Smooth muscle cell (in vitro differentiated cells): ENCODE data around the gene MICAL2. TPM values are rescaled to one million over a fixed set of nuclear protein-coding genes. Genes with fewer than 3 reads are reported as not detected.

Source experiments
- DNase-seq: peaks from one replicate; lab custom pipeline; 2025; ENCODE audit not compliant: unreplicated experiment; lab: John Stamatoyannopoulos, UW
- H2AFZ ChIP-seq: fragments of 200-600 bp; sonication (generic); 2 replicates; pipeline ENCODE4 v1.6.0; 2016; ENCODE audit warnings: antibody characterized with exemption, low read depth, mild to moderate bottlenecking
- H3F3A ChIP-seq: fragments of 200-600 bp; sonication (generic); 2 replicates; pipeline ENCODE4 v1.6.0; 2017; ENCODE audit warnings: antibody characterized with exemption, low read depth
- H3K27ac ChIP-seq: fragments of 200-600 bp; sonication (generic); 2 replicates; pipeline ENCODE4 v1.5.1; 2016; ENCODE audit warnings: low read depth, mild to moderate bottlenecking
- H3K27me3 ChIP-seq: fragments of 200-600 bp; sonication (generic); 2 replicates; pipeline ENCODE4 v1.6.1; 2016; ENCODE audit warnings: low read depth, mild to moderate bottlenecking
- H3K36me3 ChIP-seq: fragments of 200-600 bp; sonication (generic); 2 replicates; pipeline ENCODE4 v1.5.1; 2016; ENCODE audit warnings: low read depth
- H3K4me1 ChIP-seq: fragments of 200-600 bp; sonication (generic); 2 replicates; pipeline ENCODE4 v1.5.1; 2016; ENCODE audit warnings: low read depth
- H3K4me2 ChIP-seq: fragments of 200-600 bp; sonication (generic); 2 replicates; pipeline ENCODE4 v1.6.0; 2016; ENCODE audit warnings: mild to moderate bottlenecking
- H3K4me3 ChIP-seq: fragments of 200-600 bp; sonication (generic); 2 replicates; pipeline ENCODE4 v1.5.1; 2016; ENCODE audit warnings: mild to moderate bottlenecking
- H3K79me2 ChIP-seq: fragments of 200-600 bp; sonication (generic); 2 replicates; pipeline ENCODE4 v1.6.0; 2016; ENCODE audit warnings: low read depth, mild to moderate bottlenecking
- H3K9ac ChIP-seq: fragments of 200-600 bp; sonication (generic); 2 replicates; pipeline ENCODE4 v1.6.0; 2016; ENCODE audit warnings: low read depth
- H3K9me3 ChIP-seq: fragments of 200-600 bp; sonication (generic); replicated peaks from 2 replicates; pipeline ENCODE4 v1.5.1; 2016; ENCODE audit warnings: low read depth
- H4K20me1 ChIP-seq: fragments of 200-600 bp; sonication (generic); 2 replicates; pipeline ENCODE4 v1.6.0; 2016; ENCODE audit warnings: low read depth
- CTCF ChIP-seq: fragments of 200-600 bp; sonication (generic); IDR thresholded peaks from 2 replicates; pipeline ENCODE4 v1.5.1; 2017; ENCODE audit warnings: borderline replicate concordance, mild to moderate bottlenecking, antibody characterized with exemption; ENCODE audit not compliant: insufficient read depth, poor library complexity, severe bottlenecking
- WGBS: methylation state at CpG from one replicate; pipeline ENCODE4 v1.1.7; 2016; ENCODE audit warnings: low lambda C conversion rate; 5-methylcytosine and 5-hydroxymethylcytosine counted together
- polyA plus RNA-seq: library from polyadenylated mRNA; unstranded; fragments of >200 nt; fragmentation: Nextera tagmentation; extraction: Ambion mirVana; gene quantifications from 2 replicates; pipeline ENCODE4 v1.2.1, GENCODE V29; 2016
- total RNA-seq: library from RNA; depleted of rRNA; stranded (reverse); fragments of >200 nt; gene quantifications from 2 replicates; pipeline ENCODE4 v1.2.3, GENCODE V29; 2014

The MICAL2 gene
- total and polyA plus RNA-seq, 2 experiments from 2014 or later, result 161 to 287 TPM

- TF ChIP-seq CTCF, result no peak
- no peak for DNase-seq
- Histone ChIP-seq H3K9me3 (no peaks in the 10 kb centered on the region), H3K27me3 (no peaks in the 10 kb centered on the region), H3K4me3 (no peak overlapping the region), H4K20me1 (no peaks in the 10 kb centered on the region), H3K36me3 (no peaks in the 10 kb centered on the region), H3F3A (peaks cover 10% of the 10 kb centered on the region), H3K79me2 (no peaks in the 10 kb centered on the region), H2AFZ (no peak overlapping the region), H3K27ac (no peak overlapping the region), H3K9ac (no peak overlapping the region), H3K4me1 (peaks cover 20% of the 10 kb centered on the region), H3K4me2 (no peak overlapping the region)
- 94% methylated on average over 14 of the region's 14 CpGs for whole genome bisulfite sequencing
Measured at GRCh38 chr11:12070446-12071267, 39.7 kb upstream of the MICAL2 start.

- Histone ChIP-seq H3K4me1 (peaks cover 18% of the 10 kb centered on the region), H3K27me3 (no peaks in the 10 kb centered on the region), H3K27ac (no peak overlapping the region), H3F3A (peaks cover 10% of the 10 kb centered on the region), H3K9me3 (no peaks in the 10 kb centered on the region), H3K36me3 (no peaks in the 10 kb centered on the region), H3K4me3 (no peak overlapping the region), H2AFZ (no peak overlapping the region), H3K9ac (no peak overlapping the region), H3K4me2 (no peak overlapping the region), H4K20me1 (no peaks in the 10 kb centered on the region), H3K79me2 (no peaks in the 10 kb centered on the region)
- DNase-seq, result no peak
- no peak for TF ChIP-seq CTCF
- WGBS, result 73% methylated on average over 3 of the region's 3 CpGs
Measured at GRCh38 chr11:12071574-12071973, 38.8 kb upstream of the MICAL2 start.

- H4K20me1 ChIP-seq, result no peaks in the 10 kb centered on the region
- no peak overlapping the region for H3K4me3 ChIP-seq
- no peaks in the 10 kb centered on the region for H3K9me3 ChIP-seq
- no peak overlapping the region for H2AFZ ChIP-seq
- no peaks in the 10 kb centered on the region for H3K79me2 ChIP-seq
- peaks cover 5% of the 10 kb centered on the region for H3K4me1 ChIP-seq
- H3K27ac ChIP-seq, result no peak overlapping the region
- no peak overlapping the region for H3K4me2 ChIP-seq
- DNase-seq, result no peak
- 93% methylated on average over 8 of the region's 8 CpGs for WGBS
- peaks cover 9% of the 10 kb centered on the region for H3F3A ChIP-seq
- H3K27me3 ChIP-seq, result no peaks in the 10 kb centered on the region
- no peak for TF ChIP-seq CTCF
- no peak overlapping the region for H3K9ac ChIP-seq
- no peaks in the 10 kb centered on the region for H3K36me3 ChIP-seq
Measured at GRCh38 chr11:12073436-12073835, 37.0 kb upstream of the MICAL2 start.

- H3K4me2 ChIP-seq, result no peak overlapping the region
- H3F3A ChIP-seq, result peaks cover 9% of the 10 kb centered on the region
- no peak overlapping the region for H2AFZ ChIP-seq
- H4K20me1 ChIP-seq, result no peaks in the 10 kb centered on the region
- no peak overlapping the region for H3K4me3 ChIP-seq
- TF ChIP-seq CTCF, result no peak
- H3K4me1 ChIP-seq, result peaks cover 5% of the 10 kb centered on the region
- H3K79me2 ChIP-seq, result no peaks in the 10 kb centered on the region
- DNase-seq, result no peak
- H3K27me3 ChIP-seq, result no peaks in the 10 kb centered on the region
- H3K9ac ChIP-seq, result no peak overlapping the region
- H3K27ac ChIP-seq, result no peak overlapping the region
- no peaks in the 10 kb centered on the region for H3K9me3 ChIP-seq
- WGBS, result 92% methylated on average over 4 of the region's 4 CpGs
- H3K36me3 ChIP-seq, result no peaks in the 10 kb centered on the region
Measured at GRCh38 chr11:12073886-12074285, 36.5 kb upstream of the MICAL2 start.
